ENCODE results near the gene THBS4.

THBS4 gene

GRCh38 chr5:80060966-80061365 is 25.8 kb downstream of the THBS4 start:
- TF ChIP-seq GATA3 (IDR thresholded peaks at IDR 0.05; ENCODE audit: low read depth, low read length) (no peak), GATA2 (IDR thresholded peaks at IDR 0.05; ENCODE audit: low read depth, low read length) (no peak)

GRCh38 chr5:80061547-80061946 is 26.4 kb downstream of the THBS4 start:
- TF ChIP-seq GATA2 (IDR thresholded peaks at IDR 0.05; ENCODE audit: low read depth, low read length): no peak
- TF ChIP-seq GATA3 (IDR thresholded peaks at IDR 0.05; ENCODE audit: low read depth, low read length): no peak

GRCh38 chr5:80064124-80064523 is 29.0 kb downstream of the THBS4 start:
- no peak for TF ChIP-seq GATA2 (IDR thresholded peaks at IDR 0.05; ENCODE audit: low read depth, low read length)
- no peak for TF ChIP-seq GATA3 (IDR thresholded peaks at IDR 0.05; ENCODE audit: low read depth, low read length)

- no peak for TF ChIP-seq GATA2 (IDR thresholded peaks at IDR 0.05; ENCODE audit: low read depth, low read length)
Observed at GRCh38 chr5:80067016-80067415, 31.9 kb downstream of the THBS4 start.

GRCh38 chr5:80067531-80068245 is 32.5 kb downstream of the THBS4 start:
- TF ChIP-seq GATA2 (IDR thresholded peaks at IDR 0.05; ENCODE audit: low read depth, low read length) (no peak), GATA3 (IDR thresholded peaks at IDR 0.05; ENCODE audit: low read depth, low read length) (no peak)

- TF ChIP-seq GATA3 (IDR thresholded peaks at IDR 0.05; ENCODE audit: low read depth, low read length) (no peak), GATA2 (IDR thresholded peaks at IDR 0.05; ENCODE audit: low read depth, low read length) (no peak)
Observed at GRCh38 chr5:80068246-80068636, 33.1 kb downstream of the THBS4 start.

GRCh38 chr5:80068775-80069174 is 33.6 kb downstream of the THBS4 start:
- TF ChIP-seq GATA3 (IDR thresholded peaks at IDR 0.05; ENCODE audit: low read depth, low read length): no peak
- TF ChIP-seq GATA2 (IDR thresholded peaks at IDR 0.05; ENCODE audit: low read depth, low read length): no peak

- TF ChIP-seq GATA2 (IDR thresholded peaks at IDR 0.05; ENCODE audit: low read depth, low read length): no peak
- no peak for TF ChIP-seq GATA3 (IDR thresholded peaks at IDR 0.05; ENCODE audit: low read depth, low read length)
Observed at GRCh38 chr5:80069251-80069800, 34.2 kb downstream of the THBS4 start.

- TF ChIP-seq GATA3 (IDR thresholded peaks at IDR 0.05; ENCODE audit: low read depth, low read length): no peak
- TF ChIP-seq GATA2 (IDR thresholded peaks at IDR 0.05; ENCODE audit: low read depth, low read length): no peak
Observed at GRCh38 chr5:80069918-80070318, 34.8 kb downstream of the THBS4 start.

- no peak for TF ChIP-seq GATA2 (IDR thresholded peaks at IDR 0.05; ENCODE audit: low read depth, low read length)
- TF ChIP-seq GATA3 (IDR thresholded peaks at IDR 0.05; ENCODE audit: low read depth, low read length): no peak
Observed at GRCh38 chr5:80070338-80071056, 35.3 kb downstream of the THBS4 start.

- TF ChIP-seq GATA3 (IDR thresholded peaks at IDR 0.05; ENCODE audit: low read depth, low read length): no peak
- no peak for TF ChIP-seq GATA2 (IDR thresholded peaks at IDR 0.05; ENCODE audit: low read depth, low read length)
Observed at GRCh38 chr5:80071510-80072021, 36.4 kb downstream of the THBS4 start.

- TF ChIP-seq GATA3 (IDR thresholded peaks at IDR 0.05; ENCODE audit: low read depth, low read length) (no peak), GATA2 (IDR thresholded peaks at IDR 0.05; ENCODE audit: low read depth, low read length) (no peak)
Observed at GRCh38 chr5:80072103-80073073, 37.2 kb downstream of the THBS4 start.

- no peak for TF ChIP-seq GATA2 (IDR thresholded peaks at IDR 0.05; ENCODE audit: low read depth, low read length)
- no peak for TF ChIP-seq GATA3 (IDR thresholded peaks at IDR 0.05; ENCODE audit: low read depth, low read length)
Observed at GRCh38 chr5:80076131-80077050, 41.2 kb downstream of the THBS4 start.

Measured in SH-SY5Y (cell line).